ENCODE results near the gene PRTG. TPM values are rescaled to one million over a fixed set of nuclear protein-coding genes. Genes with fewer than 3 reads are reported as not detected.

The PRTG gene
- total and polyA plus RNA-seq, 9 of the 15 experiments (the other 6 are each of a cell fraction or from before 2014, with no cell fraction given), result under 0.01 to 0.14 (median 0.06) TPM; not detected in 1

- no peak overlapping the region for H3K4me3 ChIP-seq
- intact Hi-C loops (cut with micrococcal nuclease) (no loop called here), in situ Hi-C loops (cut with MboI) (no loop called here)
- no peak overlapping the region for H3K4me2 ChIP-seq (ENCODE audit: insufficient read depth, low read length)
- ATAC-seq (no peak), FAIRE-seq (no peak), DNase-seq (ENCODE audit: extremely low read depth in 1 of 4, low spot score in 3 of 4) (no peak)
- H3K36me3 ChIP-seq (ENCODE audit: control insufficient read depth, insufficient read depth, low read length), result no peaks in the 10 kb centered on the region
- TF ChIP-seq ZNF311 (CRISPR knock-in tag; IDR thresholded peaks at IDR 0.05), result no peak
- no peak for TF ChIP-seq HNRNPK (IDR thresholded peaks at IDR 0.05; ENCODE audit: low read depth, low read length, poor library complexity, severe bottlenecking)
- no peak for TF ChIP-seq ZBTB2 (IDR thresholded peaks at IDR 0.05)
- no peak for TF ChIP-seq HDGF (IDR thresholded peaks at IDR 0.05)
- no peak for TF ChIP-seq MXI1 (IDR thresholded peaks at IDR 0.05; ENCODE audit: low read depth, low read length)
- no peak for TF ChIP-seq PHTF2 (CRISPR knock-in tag; IDR thresholded peaks at IDR 0.05)
- no peak for TF ChIP-seq CLOCK (CRISPR knock-in tag; IDR thresholded peaks at IDR 0.05; ENCODE audit: borderline replicate concordance)
- no peak for TF ChIP-seq ZNF253 (CRISPR knock-in tag; conservative IDR thresholded peaks at IDR 0.05)
- TF ChIP-seq SMARCB1 (IDR thresholded peaks at IDR 0.05; ENCODE audit: insufficient read length, low read depth), result no peak
- TF ChIP-seq NR0B1 (IDR thresholded peaks at IDR 0.05; ENCODE audit: partially characterized antibody), result no peak
- no peak for TF ChIP-seq SRSF9 (IDR thresholded peaks at IDR 0.05; ENCODE audit: borderline replicate concordance, low read depth, low read length)
- TF ChIP-seq CEBPZ (IDR thresholded peaks at IDR 0.05; ENCODE audit: borderline replicate concordance, low read depth, low read length), result no peak
- ChIA-PET POLR2A (no interaction called here), CTCF (ENCODE audit: low intra/inter-chr PET ratio) (no interaction called here)
- H2AFZ ChIP-seq (ENCODE audit: low read depth, low read length), result no peak overlapping the region
- no peak overlapping the region for H3K9ac ChIP-seq (ENCODE audit: insufficient read depth in 1 of 2, low read depth in 2 of 2, low read length in 2 of 2)
- no peak overlapping the region for H3K27ac ChIP-seq (ENCODE audit: extremely low read depth, low read depth, low read length)
- H4K20me1 ChIP-seq (replicated peaks; ENCODE audit: control insufficient read depth, insufficient read depth, low read length), result no peaks in the 10 kb centered on the region
- no TSS peak for BruUV-seq (replicated peaks)
- WGBS (ENCODE audit: insufficient coverage, low coverage, missing lambda C conversion rate), result 13% methylated on average over 5 of the region's 5 CpGs
- no peaks in the 10 kb centered on the region for H3K4me1 ChIP-seq (replicated peaks in 1 of 2; ENCODE audit: control insufficient read depth in 2 of 2, insufficient read depth in 2 of 2, low read length in 2 of 2)
- no peaks in the 10 kb centered on the region for H3K9me3 ChIP-seq (replicated peaks; ENCODE audit: control insufficient read depth, insufficient read depth, low read depth, low read length)
- no peaks in the 10 kb centered on the region for H3K79me2 ChIP-seq (ENCODE audit: control insufficient read depth, insufficient read depth, low read length)
- peaks cover 11 to 13% of the 10 kb centered on the region in 2 experiments; a peak in 4 of 5 replicates for H3K27me3 ChIP-seq (ENCODE audit: control insufficient read depth in 2 of 2, insufficient read depth in 2 of 2, low read length in 2 of 2)
- H3K9me1 ChIP-seq (ENCODE audit: control insufficient read depth, insufficient read depth, low read length), result no peaks in the 10 kb centered on the region
Measured at GRCh38 chr15:55660153-55660552, 82.8 kb downstream of the PRTG start.

All from K562 (cell line).